IPS-18a (cell line): ENCODE results near the gene SLC35D2.
A peak's percentile ranks its signal among the peaks of the same experiment; 100 is the strongest.
"Not testable (repeated sequence)": the region's sequence is repeated elsewhere in the genome, so short reads cannot be mapped to it uniquely, and the experiment has no call there.

Source experiments
- H3K27ac ChIP-seq: one replicate; pipeline ENCODE4 v1.5.1; 2013; ENCODE audit warnings: low read length
- H3K27me3 ChIP-seq: one replicate; pipeline ENCODE4 v1.6.1; 2013; ENCODE audit warnings: mild to moderate bottlenecking, low read length; ENCODE audit not compliant: control insufficient read depth, insufficient read depth
- H3K36me3 ChIP-seq: one replicate; pipeline ENCODE4 v1.6.1; 2013; ENCODE audit warnings: low read depth, low read length; ENCODE audit not compliant: control insufficient read depth
- H3K4me1 ChIP-seq: one replicate; pipeline ENCODE4 v1.6.1; 2013; ENCODE audit warnings: low read depth, low read length; ENCODE audit not compliant: control insufficient read depth
- H3K4me3 ChIP-seq: one replicate; pipeline ENCODE4 v1.5.1; 2013; ENCODE audit warnings: low read length
- H3K9ac ChIP-seq: one replicate; pipeline ENCODE4 v1.6.1; 2013; ENCODE audit warnings: mild to moderate bottlenecking, low read length, moderate library complexity
- H3K9me3 ChIP-seq: one replicate; pipeline ENCODE4 v1.6.1; 2013; ENCODE audit warnings: low read depth, low read length; ENCODE audit not compliant: control insufficient read depth

The SLC35D2 gene

GRCh38 chr9:96321515-96321914 lies 62.0 kb downstream of the SLC35D2 start:
- H3K27ac ChIP-seq = no peak overlapping the region
- no peaks in the 10 kb centered on the region for H3K27me3 ChIP-seq
- H3K36me3 ChIP-seq = no peaks in the 10 kb centered on the region
- H3K4me3 ChIP-seq = peak overlapping the region; percentile 15
- no peak overlapping the region for H3K9ac ChIP-seq
- no peaks in the 10 kb centered on the region for H3K9me3 ChIP-seq
- peaks cover 13% of the 10 kb centered on the region for H3K4me1 ChIP-seq

- Histone ChIP-seq H3K4me1 (peaks cover 13% of the 10 kb centered on the region), H3K27me3 (no peaks in the 10 kb centered on the region), H3K9me3 (no peaks in the 10 kb centered on the region), H3K4me3 (no peak overlapping the region), H3K9ac (no peak overlapping the region), H3K36me3 (no peaks in the 10 kb centered on the region), H3K27ac (no peak overlapping the region)
Observed at GRCh38 chr9:96320749-96321280, 62.7 kb downstream of the SLC35D2 start.

- no peaks in the 10 kb centered on the region for H3K27me3 ChIP-seq
- peaks cover 13% of the 10 kb centered on the region for H3K4me1 ChIP-seq
- H3K9me3 ChIP-seq = no peaks in the 10 kb centered on the region
- H3K36me3 ChIP-seq = no peaks in the 10 kb centered on the region
- no peak overlapping the region for H3K27ac ChIP-seq
- no peak overlapping the region for H3K9ac ChIP-seq
- no peak overlapping the region for H3K4me3 ChIP-seq
Observed at GRCh38 chr9:96318921-96319565, 64.5 kb downstream of the SLC35D2 start.

DNA sequence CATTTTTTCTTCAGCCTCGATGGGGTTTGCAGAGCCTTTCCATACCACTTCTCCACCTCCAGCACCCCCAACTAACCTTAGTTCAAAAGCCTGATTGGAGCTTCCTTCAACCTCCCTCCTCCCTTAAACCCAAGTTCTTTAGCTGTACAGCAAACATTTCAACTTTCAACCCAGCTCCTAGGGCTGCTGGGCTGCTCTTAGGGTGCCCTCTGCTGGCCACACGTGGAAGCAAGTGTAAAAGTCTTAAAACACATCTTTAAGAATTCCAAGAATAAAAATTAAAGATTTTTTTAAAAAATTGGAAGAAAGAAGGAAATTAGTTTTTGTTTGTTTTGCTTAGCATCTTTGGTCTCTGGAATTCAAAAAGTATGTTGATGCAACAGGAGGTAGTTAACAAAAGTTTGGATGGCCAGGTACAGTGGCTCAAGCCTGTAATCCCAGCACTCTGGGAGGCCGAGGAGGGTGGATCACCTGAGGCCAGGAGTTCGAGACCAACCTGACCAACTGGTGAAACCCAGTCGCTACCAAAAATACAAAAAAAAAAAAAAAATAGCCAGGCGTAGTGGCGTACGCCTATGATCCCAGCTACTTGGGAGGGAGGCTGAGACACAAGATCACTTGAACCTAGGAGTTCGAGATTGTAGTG lies 66.1 kb downstream of the SLC35D2 start:
- H3K27ac ChIP-seq = no peak overlapping the region
- peaks cover 14% of the 10 kb centered on the region for H3K9me3 ChIP-seq
- no peaks in the 10 kb centered on the region for H3K27me3 ChIP-seq
- no peak overlapping the region for H3K9ac ChIP-seq
- peaks cover 13% of the 10 kb centered on the region for H3K4me1 ChIP-seq
- H3K36me3 ChIP-seq = no peaks in the 10 kb centered on the region
- H3K4me3 ChIP-seq = no peak overlapping the region

DNA sequence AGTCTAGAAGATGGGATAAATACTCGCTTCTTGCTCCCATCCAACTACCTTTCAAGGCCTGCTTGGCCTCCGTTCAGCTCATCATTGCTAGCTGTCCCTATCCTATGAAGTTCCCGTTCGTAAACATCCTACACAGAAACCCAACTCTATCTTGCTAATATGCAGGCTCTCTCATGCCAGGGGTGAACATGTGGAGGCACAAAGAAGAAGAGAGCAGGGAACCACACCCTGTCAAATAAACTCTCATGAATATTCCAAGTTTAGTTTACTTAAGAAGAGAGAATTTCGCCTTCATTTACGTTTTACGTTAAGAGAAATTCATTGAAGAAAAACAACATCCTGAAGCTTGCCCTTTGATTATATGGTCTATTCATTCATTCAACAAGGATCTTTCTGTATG lies 73.7 kb downstream of the SLC35D2 start:
- Histone ChIP-seq H3K4me3 (no peak overlapping the region), H3K9ac (no peak overlapping the region), H3K36me3 (no peaks in the 10 kb centered on the region), H3K27me3 (no peaks in the 10 kb centered on the region), H3K27ac (no peak overlapping the region), H3K4me1 (no peaks in the 10 kb centered on the region), H3K9me3 (peaks cover 20% of the 10 kb centered on the region)

GRCh38 chr9:96306958-96307357 lies 76.6 kb downstream of the SLC35D2 start:
- H3K4me1 ChIP-seq, H3K36me3 ChIP-seq, H3K9ac ChIP-seq, H3K27me3 ChIP-seq, H3K9me3 ChIP-seq, H3K27ac ChIP-seq, H3K4me3 ChIP-seq: not testable (repeated sequence)

GRCh38 chr9:96305171-96305570 lies 78.3 kb downstream of the SLC35D2 start:
- Histone ChIP-seq H3K27ac (no peak overlapping the region), H3K4me1 (no peaks in the 10 kb centered on the region), H3K9ac (no peak overlapping the region), H3K4me3 (no peak overlapping the region), H3K9me3 (no peaks in the 10 kb centered on the region), H3K36me3 (no peaks in the 10 kb centered on the region), H3K27me3 (no peaks in the 10 kb centered on the region)

GRCh38 chr9:96304230-96304629 lies 79.3 kb downstream of the SLC35D2 start:
- Histone ChIP-seq H3K4me1 (no peaks in the 10 kb centered on the region), H3K27me3 (no peaks in the 10 kb centered on the region), H3K27ac (no peak overlapping the region), H3K9ac (no peak overlapping the region), H3K9me3 (no peaks in the 10 kb centered on the region), H3K4me3 (no peak overlapping the region), H3K36me3 (no peaks in the 10 kb centered on the region)

DNA sequence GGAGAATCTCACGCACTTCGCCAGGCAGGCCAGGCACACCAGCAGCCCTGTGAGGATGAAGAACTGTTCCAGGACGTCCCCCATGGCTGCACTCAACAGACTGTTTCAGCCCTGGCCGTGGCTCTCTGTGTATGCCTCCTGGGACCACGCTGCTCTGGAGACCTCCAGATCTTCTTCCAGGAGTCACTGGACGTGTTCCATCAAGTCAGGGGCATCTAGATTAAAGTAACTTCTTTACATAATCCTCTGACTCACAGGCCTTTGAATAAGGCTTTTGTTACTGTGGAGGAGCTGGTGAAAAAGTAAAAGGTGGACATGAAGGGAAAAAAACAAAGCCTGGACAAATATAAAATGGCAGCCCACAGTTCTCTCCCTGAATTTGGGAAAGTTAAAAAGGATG lies 81.5 kb downstream of the SLC35D2 start, which contains the start of gene HSD17B3:
Gene HSD17B3 (minus strand): TSS at position 156 of the 400 bp plus-strand sequence. CDS start 72 bp downstream, at position 84.
- no peak within 1 kb of the TSS for H3K9ac ChIP-seq
- H3K4me1 ChIP-seq = no peaks in the 10 kb centered on the region
- no peak within 1 kb of the TSS for H3K27ac ChIP-seq
- no peaks in the 10 kb centered on the region for H3K9me3 ChIP-seq
- H3K36me3 ChIP-seq = no peaks in the 10 kb centered on the region
- H3K4me3 ChIP-seq = no peak within 1 kb of the TSS
- H3K27me3 ChIP-seq = no peaks in the 10 kb centered on the region

DNA sequence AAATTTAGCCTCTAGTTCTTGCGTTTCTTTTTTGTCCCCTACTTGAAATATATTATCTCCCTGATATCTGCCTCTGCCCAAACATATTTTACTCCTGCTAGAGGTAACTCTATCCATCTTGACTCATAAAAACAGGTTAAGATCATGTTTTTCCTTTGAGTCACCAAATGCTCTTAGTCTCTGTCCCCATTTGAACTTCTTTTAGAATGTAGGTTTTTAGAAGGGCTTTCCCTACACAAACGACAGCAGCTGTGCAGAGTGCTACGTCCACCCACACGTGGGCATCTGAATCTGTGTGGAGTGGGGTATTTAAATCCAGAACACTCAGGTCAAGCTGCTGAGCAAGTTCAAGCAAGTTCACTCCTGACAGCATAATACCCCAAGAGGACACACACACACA lies 83.7 kb downstream of the SLC35D2 start:
- no peak overlapping the region for H3K4me3 ChIP-seq
- no peak overlapping the region for H3K27ac ChIP-seq
- H3K27me3 ChIP-seq = no peaks in the 10 kb centered on the region
- no peaks in the 10 kb centered on the region for H3K9me3 ChIP-seq
- no peaks in the 10 kb centered on the region for H3K36me3 ChIP-seq
- H3K4me1 ChIP-seq = no peaks in the 10 kb centered on the region
- H3K9ac ChIP-seq = no peak overlapping the region

- no peak overlapping the region for H3K9ac ChIP-seq
- no peak overlapping the region for H3K27ac ChIP-seq
- H3K4me3 ChIP-seq = no peak overlapping the region
- no peaks in the 10 kb centered on the region for H3K27me3 ChIP-seq
- H3K4me1 ChIP-seq = peaks cover 5% of the 10 kb centered on the region
- H3K36me3 ChIP-seq = no peaks in the 10 kb centered on the region
- no peaks in the 10 kb centered on the region for H3K9me3 ChIP-seq
Observed at GRCh38 chr9:96294159-96294545, 89.4 kb downstream of the SLC35D2 start.
